Kidney capillary endothelial cell (primary cell): ENCODE results near the gene GUCD1.

Experiments
- DNase-seq: peaks from one replicate; pipeline ENCODE4 v3.0.0-alpha.2; 2018; ENCODE audit warnings: low spot score

GUCD1 gene

GRCh38 chr22:24503137-24503842 lies 51.6 kb downstream of the GUCD1 start:
- DNase-seq = peak; percentile 59

GRCh38 chr22:24502541-24502940 lies 52.4 kb downstream of the GUCD1 start:
- DNase-seq = no peak

GRCh38 chr22:24502034-24502433 lies 52.9 kb downstream of the GUCD1 start:
- DNase-seq = no peak

GRCh38 chr22:24501301-24502005 lies 53.5 kb downstream of the GUCD1 start:
- DNase-seq = no peak

GRCh38 chr22:24500277-24500820 lies 54.6 kb downstream of the GUCD1 start:
- no peak for DNase-seq

- DNase-seq = no peak
These were observed 55.1 kb downstream of the GUCD1 start for GRCh38 chr22:24499706-24500276.

- DNase-seq = no peak
These were observed 56.1 kb downstream of the GUCD1 start for GRCh38 chr22:24498824-24499223.

GRCh38 chr22:24497841-24498258 lies 57.1 kb downstream of the GUCD1 start:
- DNase-seq = no peak

- no peak for DNase-seq
These were observed 58.3 kb downstream of the GUCD1 start for GRCh38 chr22:24496661-24497060.

GRCh38 chr22:24496234-24496633 lies 58.7 kb downstream of the GUCD1 start:
- no peak for DNase-seq

GRCh38 chr22:24495365-24495675 lies 59.6 kb downstream of the GUCD1 start:
- no peak for DNase-seq

- no peak for DNase-seq
These were observed 60.2 kb downstream of the GUCD1 start, which contains the start of gene UPB1 for GRCh38 chr22:24494528-24495364. TSS of gene UPB1 (plus strand) at chr22:24495332. CDS start at chr22:24495404, 72 bp downstream.

- DNase-seq = no peak
These were observed 60.8 kb downstream of the GUCD1 start for GRCh38 chr22:24494167-24494527.

GRCh38 chr22:24492391-24492790 lies 62.5 kb downstream of the GUCD1 start:
- no peak for DNase-seq
